Immature natural killer cell (primary cell): ENCODE results near the gene BRMS1L. TPM values are rescaled to one million over a fixed set of nuclear protein-coding genes. Genes with fewer than 3 reads are reported as not detected.
A peak's percentile ranks its signal among the peaks of the same experiment; 100 is the strongest.

Source experiments
- DNase-seq, 3 donors: peaks; one replicate each; pipeline ENCODE4 v3.0.0; 2022; ENCODE audit warnings: mixed read lengths in 1 of 3
- H3K27ac Mint-ChIP-seq, 6 donors: one replicate each; pipeline ENCODE4 v1.8.0; 2020; ENCODE audit warnings: mixed read lengths in 6 of 6, mild to moderate bottlenecking in 5 of 6, inconsistent platforms in 4 of 6, moderate library complexity in 3 of 6
- H3K27me3 Mint-ChIP-seq, 3 donors: one replicate each; pipeline ENCODE4 v1.8.0; 2020 to 2021; ENCODE audit warnings: low read depth in 3 of 3, mild to moderate bottlenecking in 3 of 3, mixed read lengths in 3 of 3, moderate library complexity in 3 of 3, inconsistent platforms in 1 of 3
- H3K36me3 Mint-ChIP-seq, 3 donors: one replicate each; pipeline ENCODE4 v1.8.0; 2020; ENCODE audit warnings: mixed read lengths in 3 of 3, inconsistent platforms in 2 of 3, mild to moderate bottlenecking in 2 of 3
- H3K4me1 Mint-ChIP-seq, 2 donors: one replicate each; pipeline ENCODE4 v1.8.0; 2020; ENCODE audit warnings: inconsistent platforms in 2 of 2, mild to moderate bottlenecking in 2 of 2, mixed read lengths in 2 of 2, moderate library complexity in 1 of 2
- H3K4me3 Mint-ChIP-seq, 5 donors: one replicate each; pipeline ENCODE4 v1.8.0; 2020; ENCODE audit warnings: mild to moderate bottlenecking in 5 of 5, mixed read lengths in 5 of 5, inconsistent platforms in 3 of 5, moderate library complexity in 3 of 5
- H3K9me3 Mint-ChIP-seq, 6 donors: one replicate each; pipeline ENCODE4 v1.8.0; 2020; ENCODE audit warnings: mild to moderate bottlenecking in 6 of 6, mixed read lengths in 6 of 6, inconsistent platforms in 4 of 6, moderate library complexity in 3 of 6
- polyA plus RNA-seq, 3 donors: library from polyadenylated mRNA; unstranded; fragments of 300-500 nt; fragmentation: Illumina TruSeq; gene quantifications; one replicate each; pipeline ENCODE4 v1.2.3, GENCODE V29; 2021

BRMS1L gene
- polyA plus RNA-seq, 3 donors from 2014 or later, result 1.4 to 2.7 (median 1.9) TPM

DNA sequence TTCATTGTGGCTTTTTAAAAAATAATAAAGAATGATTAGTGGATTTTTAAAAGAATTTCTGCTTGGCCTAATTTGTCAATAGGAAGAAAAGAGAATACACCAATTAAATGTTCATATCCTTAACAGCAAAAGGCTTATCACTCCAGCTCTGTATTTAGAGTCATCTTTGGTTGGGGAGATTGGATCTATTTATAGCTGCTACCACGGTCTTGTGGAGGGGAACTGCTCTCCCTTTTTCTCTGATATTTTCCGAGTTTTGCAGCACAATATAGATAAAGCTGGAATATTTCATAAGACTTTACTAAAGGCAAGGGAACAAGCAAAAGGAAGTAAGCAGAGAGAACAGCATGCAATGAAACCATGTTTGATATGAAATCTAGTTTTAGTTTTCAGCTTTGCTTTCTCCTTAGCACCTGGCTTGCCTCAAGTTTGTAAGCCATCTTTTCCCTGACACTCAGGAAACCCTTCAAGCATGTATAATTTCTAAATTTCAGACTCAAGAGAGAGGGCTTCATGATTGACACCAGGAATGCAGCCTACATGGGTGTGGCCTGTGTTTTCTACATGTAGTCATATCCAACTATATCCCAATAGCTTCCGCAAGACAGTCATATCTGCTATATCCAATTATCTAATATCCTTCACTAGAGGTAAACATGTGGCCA is 35.2 kb downstream of the BRMS1L start:
- DNase-seq, result no peak
- Mint-ChIP-seq H3K27ac (no peak overlapping the region), H3K4me1 (peaks cover 0 to 2% of the 10 kb centered on the region in 2 donors), H3K27me3 (no peaks in the 10 kb centered on the region), H3K4me3 (no peak overlapping the region), H3K9me3 (no peaks in the 10 kb centered on the region), H3K36me3 (peaks cover 27 to 38% (median 34%) of the 10 kb centered on the region in 3 donors)

- peaks cover 22 to 38% (median 34%) of the 10 kb centered on the region in 3 donors for H3K36me3 Mint-ChIP-seq
Observed at GRCh38 chr14:35865611-35866324, 39.6 kb downstream of the BRMS1L start.

DNA sequence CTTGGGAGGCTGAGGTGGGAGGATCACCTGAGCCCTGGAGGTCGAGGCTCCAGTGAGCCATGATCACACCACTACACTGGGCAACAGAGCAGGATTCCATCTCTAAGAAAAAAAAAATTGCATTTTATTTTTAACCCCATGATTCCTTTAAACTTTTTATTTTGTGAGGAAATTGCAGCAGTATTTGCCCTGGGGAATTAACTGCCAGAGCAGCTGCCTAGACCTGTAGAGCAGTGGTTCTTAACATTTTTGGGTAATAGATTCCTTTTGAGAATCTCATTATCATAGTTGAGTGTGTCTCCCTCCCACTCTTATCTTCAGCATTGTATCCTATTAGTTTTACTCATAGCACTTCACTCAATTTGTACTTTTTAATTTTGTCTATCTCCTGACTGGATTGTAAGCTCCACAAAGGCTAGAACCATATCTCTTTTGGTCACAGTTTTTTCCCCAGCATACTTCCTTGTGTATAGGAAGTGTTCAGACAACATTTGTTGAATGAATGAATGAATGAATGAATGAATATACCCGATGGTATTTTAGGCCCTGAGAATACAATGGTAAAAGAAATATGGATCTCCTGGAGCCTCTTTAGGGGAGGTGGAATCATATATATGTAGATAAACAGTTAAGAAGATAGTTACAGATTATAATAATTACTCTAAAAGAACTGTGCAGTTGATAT is 40.6 kb downstream of the BRMS1L start:
- no peaks in the 10 kb centered on the region for H3K4me1 Mint-ChIP-seq
- H3K27me3 Mint-ChIP-seq, result no peaks in the 10 kb centered on the region
- no peak overlapping the region for H3K4me3 Mint-ChIP-seq
- no peaks in the 10 kb centered on the region for H3K9me3 Mint-ChIP-seq
- H3K36me3 Mint-ChIP-seq, result peaks cover 22 to 38% (median 34%) of the 10 kb centered on the region in 3 donors
- H3K27ac Mint-ChIP-seq, result no peak overlapping the region
- no peak for DNase-seq

More at GRCh38 chr14:35865611-35866324, 39.6 kb downstream of the BRMS1L start:
- H3K27me3 Mint-ChIP-seq, result no peaks in the 10 kb centered on the region
- H3K9me3 Mint-ChIP-seq, result no peaks in the 10 kb centered on the region
- H3K27ac Mint-ChIP-seq, result no peak overlapping the region
- DNase-seq, result no peak
- H3K4me1 Mint-ChIP-seq, result no peaks in the 10 kb centered on the region
- H3K4me3 Mint-ChIP-seq, result no peak overlapping the region

DNA sequence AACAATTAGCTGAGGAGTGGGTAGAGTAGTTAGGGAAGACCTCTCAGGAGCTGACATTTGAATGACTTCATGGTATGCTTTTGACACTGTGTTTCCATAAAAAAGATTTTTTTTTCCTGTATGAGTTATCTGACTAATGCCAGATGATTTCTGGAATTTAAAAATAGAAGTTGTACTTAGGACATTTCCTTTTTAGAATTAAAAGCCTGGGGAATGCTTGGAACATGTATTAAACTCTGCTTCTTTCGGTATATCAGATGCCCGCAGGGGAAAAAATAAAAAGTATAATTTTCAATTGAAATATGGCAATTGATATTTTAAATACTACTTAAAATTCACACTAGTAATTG is 41.1 kb downstream of the BRMS1L start:
- Mint-ChIP-seq H3K27me3 (no peaks in the 10 kb centered on the region), H3K9me3 (no peaks in the 10 kb centered on the region), H3K4me1 (no peaks in the 10 kb centered on the region), H3K4me3 (no peak overlapping the region), H3K27ac (no peak overlapping the region), H3K36me3 (peaks cover 22 to 38% (median 34%) of the 10 kb centered on the region in 3 donors)
- no peak for DNase-seq

DNA sequence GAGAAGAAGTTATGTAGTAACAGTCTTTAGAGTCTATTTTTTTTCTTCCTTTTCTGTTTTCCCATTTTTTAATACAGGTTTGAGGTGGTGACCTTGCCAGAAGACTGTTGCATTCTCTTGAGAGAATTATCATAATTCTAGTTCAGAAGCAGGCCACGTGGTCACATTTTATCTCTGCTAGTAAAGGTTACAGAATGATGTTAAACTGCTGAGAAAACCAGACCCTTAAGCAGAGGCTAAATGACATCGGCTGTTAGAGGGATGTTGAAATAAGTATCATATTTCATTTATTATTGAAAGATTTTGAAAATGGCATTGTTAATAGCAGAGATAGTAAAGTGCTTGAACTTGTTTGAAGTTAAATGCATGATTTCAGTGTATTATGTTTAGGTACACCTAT is 49.2 kb downstream of the BRMS1L start:
- Mint-ChIP-seq H3K36me3 (no peaks in the 10 kb centered on the region), H3K9me3 (no peaks in the 10 kb centered on the region), H3K27ac (no peak overlapping the region), H3K27me3 (no peaks in the 10 kb centered on the region), H3K4me1 (peaks cover 6 to 12% of the 10 kb centered on the region in 2 donors), H3K4me3 (no peak overlapping the region)
- DNase-seq, result no peak

DNA sequence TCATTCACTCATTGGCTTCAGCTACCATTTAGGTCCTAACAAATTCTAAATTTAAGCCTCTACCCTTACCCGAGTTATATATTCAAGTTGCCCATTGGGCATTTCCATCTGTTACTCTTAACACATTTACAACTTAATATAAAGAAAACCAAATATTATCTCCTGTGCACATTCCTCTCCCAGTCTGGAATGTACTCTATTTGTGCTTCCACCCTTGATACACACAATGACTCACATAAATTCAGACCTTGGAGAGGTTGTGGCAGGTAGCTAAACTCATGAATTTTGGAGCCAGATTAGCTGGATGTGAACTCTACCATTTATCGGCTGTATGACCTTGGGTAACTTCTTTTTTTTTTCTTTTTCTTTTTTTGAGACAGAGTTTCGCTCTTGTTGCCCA is 51.1 kb downstream of the BRMS1L start:
- no peaks in the 10 kb centered on the region for H3K9me3 Mint-ChIP-seq

GRCh38 chr14:35878272-35879150 is 52.4 kb downstream of the BRMS1L start:
- no peaks in the 10 kb centered on the region for H3K27me3 Mint-ChIP-seq
- no peak for DNase-seq
- peak overlapping the region in 1 of 6 donors; percentile 29 for H3K27ac Mint-ChIP-seq
- no peaks in the 10 kb centered on the region for H3K36me3 Mint-ChIP-seq
- no peak overlapping the region for H3K4me3 Mint-ChIP-seq
- H3K4me1 Mint-ChIP-seq, result peaks cover 6 to 12% of the 10 kb centered on the region in 2 donors
- H3K9me3 Mint-ChIP-seq, result no peaks in the 10 kb centered on the region

More for the DNA sequence above, 51.1 kb downstream of the BRMS1L start:
- DNase-seq, result no peak
- no peak overlapping the region for H3K4me3 Mint-ChIP-seq
- H3K27me3 Mint-ChIP-seq, result no peaks in the 10 kb centered on the region
- no peak overlapping the region for H3K27ac Mint-ChIP-seq
- peaks cover 6 to 12% of the 10 kb centered on the region in 2 donors for H3K4me1 Mint-ChIP-seq
- no peaks in the 10 kb centered on the region for H3K36me3 Mint-ChIP-seq

DNA sequence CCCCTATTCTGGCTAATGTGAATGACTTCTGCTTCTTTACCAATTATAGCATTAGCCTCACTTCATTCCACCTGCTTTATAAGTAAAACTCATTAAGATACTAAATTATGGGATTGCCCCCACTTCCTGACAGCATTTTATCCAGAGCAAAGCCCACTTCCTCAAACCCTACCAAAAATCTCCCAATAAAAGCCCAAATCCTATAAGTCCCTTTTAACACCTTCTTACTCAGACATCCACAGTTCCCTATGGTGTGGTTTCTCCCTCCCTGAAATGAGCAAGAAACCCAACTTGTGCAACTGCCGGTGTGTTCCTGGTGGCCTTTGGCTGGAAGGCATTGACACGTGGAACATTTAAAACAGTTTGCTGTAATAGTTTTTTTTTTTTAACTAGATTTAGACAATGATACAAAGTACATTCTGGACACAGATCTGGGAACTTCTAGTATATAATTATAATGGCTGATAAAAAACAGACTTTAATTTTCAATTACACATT is 53.1 kb downstream of the BRMS1L start:
- Mint-ChIP-seq H3K4me1 (peaks cover 6 to 12% of the 10 kb centered on the region in 2 donors), H3K27ac (no peak overlapping the region), H3K36me3 (no peaks in the 10 kb centered on the region), H3K9me3 (no peaks in the 10 kb centered on the region), H3K4me3 (no peak overlapping the region), H3K27me3 (no peaks in the 10 kb centered on the region)
- DNase-seq, result no peak

DNA sequence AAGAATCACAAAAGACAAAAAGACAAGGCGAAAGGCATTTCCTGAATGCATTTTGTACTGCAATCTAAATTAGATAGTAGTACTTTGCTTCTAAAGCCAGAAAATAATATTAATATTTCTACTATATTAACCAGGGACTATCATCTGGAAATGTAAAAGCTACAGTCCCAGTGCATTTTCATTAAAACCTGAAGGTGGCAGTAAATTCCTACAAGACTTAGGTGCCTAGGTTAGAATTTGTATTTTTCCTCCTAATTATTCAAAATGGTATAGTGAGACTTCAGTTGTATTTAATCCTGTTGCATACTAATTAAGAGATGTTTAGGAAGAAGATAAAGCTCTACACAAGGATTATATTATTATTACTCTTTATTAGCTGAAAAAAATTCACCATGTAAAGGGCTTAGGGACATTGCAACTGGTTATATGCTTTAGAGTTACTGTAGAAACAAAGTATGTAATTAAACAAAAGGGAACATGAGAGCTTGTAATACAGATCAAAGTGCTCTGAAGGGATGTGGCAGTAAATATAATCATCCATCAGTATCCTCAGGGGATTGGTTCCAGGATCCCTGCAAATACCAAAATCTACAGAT is 53.6 kb downstream of the BRMS1L start:
- no peak for DNase-seq
- Mint-ChIP-seq H3K4me1 (peaks cover 6 to 12% of the 10 kb centered on the region in 2 donors), H3K4me3 (no peak overlapping the region), H3K27me3 (no peaks in the 10 kb centered on the region), H3K27ac (no peak overlapping the region), H3K36me3 (no peaks in the 10 kb centered on the region), H3K9me3 (no peaks in the 10 kb centered on the region)

DNA sequence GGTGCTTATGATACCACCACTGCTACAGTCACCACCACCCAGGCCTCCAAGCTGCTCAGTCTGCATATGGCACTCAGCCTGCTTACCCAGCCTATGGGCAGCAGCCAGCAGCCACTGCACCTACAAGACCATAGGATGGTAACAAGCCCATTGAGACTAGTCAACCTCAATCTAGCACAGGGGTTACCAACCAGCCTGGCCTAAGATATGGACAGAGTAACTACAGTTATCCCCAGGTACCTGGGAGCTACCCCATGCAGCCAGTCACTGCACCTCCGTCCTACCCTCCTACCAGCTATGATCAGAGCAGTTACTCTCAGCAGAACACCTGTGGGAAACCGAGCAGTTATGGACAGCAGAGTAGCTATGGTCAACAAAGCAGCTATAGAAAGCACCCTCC is 55.1 kb downstream of the BRMS1L start:
- H3K9me3 Mint-ChIP-seq, result no peaks in the 10 kb centered on the region
- no peak for DNase-seq
- H3K27ac Mint-ChIP-seq, result no peak overlapping the region
- no peaks in the 10 kb centered on the region for H3K27me3 Mint-ChIP-seq
- peaks cover 6 to 12% of the 10 kb centered on the region in 2 donors for H3K4me1 Mint-ChIP-seq
- no peak overlapping the region for H3K4me3 Mint-ChIP-seq
- H3K36me3 Mint-ChIP-seq, result no peaks in the 10 kb centered on the region

- Mint-ChIP-seq H3K4me1 (peaks cover 4 to 6% of the 10 kb centered on the region in 2 donors), H3K4me3 (no peak overlapping the region), H3K36me3 (no peaks in the 10 kb centered on the region), H3K27me3 (peaks cover 0 to 2% (median 0%) of the 10 kb centered on the region in 3 donors), H3K9me3 (no peaks in the 10 kb centered on the region), H3K27ac (no peak overlapping the region)
- no peak for DNase-seq
Observed at GRCh38 chr14:35883677-35884293, 57.6 kb downstream of the BRMS1L start.

GRCh38 chr14:35890308-35890707 is 64.2 kb downstream of the BRMS1L start:
- DNase-seq, result no peak
- Mint-ChIP-seq H3K4me1 (no peaks in the 10 kb centered on the region), H3K27me3 (peaks cover 2 to 12% (median 2%) of the 10 kb centered on the region in 3 donors), H3K36me3 (peaks cover 0 to 3% (median 0%) of the 10 kb centered on the region in 3 donors), H3K9me3 (peaks cover 6 to 23% (median 13%) of the 10 kb centered on the region in 6 donors), H3K4me3 (no peak overlapping the region), H3K27ac (no peak overlapping the region)

- no peak for DNase-seq
- no peak overlapping the region for H3K27ac Mint-ChIP-seq
- H3K4me3 Mint-ChIP-seq, result no peak overlapping the region
- H3K9me3 Mint-ChIP-seq, result peaks cover 10 to 43% (median 22%) of the 10 kb centered on the region in 6 donors
- no peaks in the 10 kb centered on the region for H3K4me1 Mint-ChIP-seq
- H3K36me3 Mint-ChIP-seq, result peaks cover 0 to 3% (median 0%) of the 10 kb centered on the region in 3 donors
- peaks cover 0 to 11% (median 5%) of the 10 kb centered on the region in 3 donors for H3K27me3 Mint-ChIP-seq
Observed at GRCh38 chr14:35895256-35895655, 69.1 kb downstream of the BRMS1L start.
